ENCODE measurements around the gene SNX18.

DNA sequence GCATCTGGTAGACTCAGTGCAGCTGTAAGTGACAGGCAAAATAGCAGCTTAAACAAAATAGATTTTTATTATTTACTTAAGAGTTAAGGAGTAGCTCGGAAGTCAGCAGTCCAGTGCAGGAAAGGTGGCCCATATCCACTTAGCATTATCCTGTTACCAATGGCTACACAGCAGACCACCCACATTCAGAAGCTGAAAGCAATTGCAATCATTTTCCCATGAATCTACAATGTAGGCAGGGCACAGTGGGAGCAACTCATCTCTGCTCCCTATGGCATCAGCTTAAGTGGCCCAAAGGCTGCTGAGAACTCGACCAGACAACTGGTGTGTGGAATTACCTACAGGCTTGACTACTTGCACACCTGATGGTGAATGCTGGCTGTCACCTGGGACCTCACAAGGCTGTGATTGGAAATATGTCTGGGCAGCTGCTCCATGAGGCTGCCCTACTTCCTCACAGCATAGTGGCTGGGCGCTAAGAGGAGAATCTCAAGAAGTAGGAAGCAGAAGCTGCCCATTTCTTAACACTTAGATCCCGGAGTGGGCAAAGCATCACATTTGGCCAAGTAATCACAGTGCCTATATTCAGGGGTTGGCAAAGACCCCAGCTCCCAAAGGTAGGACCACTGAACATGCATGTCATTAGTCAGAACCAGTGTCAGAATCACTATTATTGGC is 56.4 kb downstream of the SNX18 start:
- TF ChIP-seq SMC3 (conservative IDR thresholded peaks at IDR 0.05; ENCODE audit: poor library complexity): no peak
- TF ChIP-seq CTCF (IDR thresholded peaks at IDR 0.05; ENCODE audit: poor library complexity, severe bottlenecking): no peak
- no peak for TF ChIP-seq EP300 (conservative IDR thresholded peaks at IDR 0.05; ENCODE audit: poor library complexity, severe bottlenecking)
- TF ChIP-seq POLR2AphosphoS5 (IDR thresholded peaks at IDR 0.05): no peak
- no peak for TF ChIP-seq EZH2 (IDR thresholded peaks at IDR 0.05; ENCODE audit: borderline replicate concordance, insufficient read depth, low read length, poor library complexity, severe bottlenecking)
- TF ChIP-seq MXI1 (conservative IDR thresholded peaks at IDR 0.05; ENCODE audit: poor library complexity, severe bottlenecking): no peak
- TF ChIP-seq, protein P1, sequence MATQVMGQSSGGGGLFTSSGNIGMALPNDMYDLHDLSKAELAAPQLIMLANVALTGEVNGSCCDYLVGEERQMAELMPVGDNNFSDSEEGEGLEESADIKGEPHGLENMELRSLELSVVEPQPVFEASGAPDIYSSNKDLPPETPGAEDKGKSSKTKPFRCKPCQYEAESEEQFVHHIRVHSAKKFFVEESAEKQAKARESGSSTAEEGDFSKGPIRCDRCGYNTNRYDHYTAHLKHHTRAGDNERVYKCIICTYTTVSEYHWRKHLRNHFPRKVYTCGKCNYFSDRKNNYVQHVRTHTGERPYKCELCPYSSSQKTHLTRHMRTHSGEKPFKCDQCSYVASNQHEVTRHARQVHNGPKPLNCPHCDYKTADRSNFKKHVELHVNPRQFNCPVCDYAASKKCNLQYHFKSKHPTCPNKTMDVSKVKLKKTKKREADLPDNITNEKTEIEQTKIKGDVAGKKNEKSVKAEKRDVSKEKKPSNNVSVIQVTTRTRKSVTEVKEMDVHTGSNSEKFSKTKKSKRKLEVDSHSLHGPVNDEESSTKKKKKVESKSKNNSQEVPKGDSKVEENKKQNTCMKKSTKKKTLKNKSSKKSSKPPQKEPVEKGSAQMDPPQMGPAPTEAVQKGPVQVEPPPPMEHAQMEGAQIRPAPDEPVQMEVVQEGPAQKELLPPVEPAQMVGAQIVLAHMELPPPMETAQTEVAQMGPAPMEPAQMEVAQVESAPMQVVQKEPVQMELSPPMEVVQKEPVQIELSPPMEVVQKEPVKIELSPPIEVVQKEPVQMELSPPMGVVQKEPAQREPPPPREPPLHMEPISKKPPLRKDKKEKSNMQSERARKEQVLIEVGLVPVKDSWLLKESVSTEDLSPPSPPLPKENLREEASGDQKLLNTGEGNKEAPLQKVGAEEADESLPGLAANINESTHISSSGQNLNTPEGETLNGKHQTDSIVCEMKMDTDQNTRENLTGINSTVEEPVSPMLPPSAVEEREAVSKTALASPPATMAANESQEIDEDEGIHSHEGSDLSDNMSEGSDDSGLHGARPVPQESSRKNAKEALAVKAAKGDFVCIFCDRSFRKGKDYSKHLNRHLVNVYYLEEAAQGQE (IDR thresholded peaks at IDR 0.05; ENCODE audit: borderline replicate concordance): no peak
- no peak for TF ChIP-seq TAF1 (IDR thresholded peaks at IDR 0.05; ENCODE audit: low read depth)
